Activated B cell treated with CpG ODN at 0.5 μM for 24 hours (primary cell): ENCODE measurements around the gene CISD1. TPM values are rescaled to one million over a fixed set of nuclear protein-coding genes. Genes with fewer than 3 reads are reported as not detected.

Experiments
- ATAC-seq: fragments of 200-7000 bp; cut with Tn5 transposase; one replicate; pipeline ENCODE4 v1.10.0; 2021; ENCODE audit warnings: low read depth, mild to moderate bottlenecking, moderate library complexity
- CTCF ChIA-PET: fragments of 350-600 bp; sonication (Branson Sonifier 250); formaldehyde crosslinking; loops from one replicate; lab custom pipeline; 2021; ENCODE audit warnings: antibody characterized with exemption; lab: Charles Lee
- POLR2A ChIA-PET: fragments of 350-600 bp; sonication (Branson Sonifier 250); formaldehyde crosslinking; loops from one replicate; lab custom pipeline; 2021; ENCODE audit warnings: antibody characterized with exemption; lab: Charles Lee
- DNase-seq: peaks from one replicate; pipeline ENCODE4 v3.0.0; 2022
- H3K27ac Mint-ChIP-seq: one replicate; pipeline ENCODE4 v1.8.0; 2020; ENCODE audit warnings: mixed read lengths
- H3K27me3 Mint-ChIP-seq: one replicate; pipeline ENCODE4 v1.8.0; 2021; ENCODE audit warnings: mixed read lengths
- H3K36me3 Mint-ChIP-seq: one replicate; pipeline ENCODE4 v1.8.0; 2021; ENCODE audit warnings: low read depth, mixed read lengths
- H3K4me1 Mint-ChIP-seq: one replicate; pipeline ENCODE4 v1.8.0; 2021; ENCODE audit warnings: mixed read lengths
- H3K4me3 Mint-ChIP-seq: one replicate; pipeline ENCODE4 v1.8.0; 2020; ENCODE audit warnings: mild to moderate bottlenecking, mixed read lengths
- H3K9me3 Mint-ChIP-seq: one replicate; pipeline ENCODE4 v1.8.0; 2020; ENCODE audit warnings: mixed read lengths
- CTCF ChIP-seq: fragments of 200-600 bp; IDR thresholded peaks from one replicate; pipeline ENCODE4 v1.8.0; 2022; ENCODE audit warnings: antibody characterized with exemption, mild to moderate bottlenecking
- intact Hi-C: fragments of 100-400 bp; cut with micrococcal nuclease; formaldehyde crosslinking; loops from one replicate; pipeline ENCODE4 v1.15.1; 2024
- total RNA-seq: library from RNA; stranded (reverse); gene quantifications from 2 replicates; pipeline ENCODE4 v1.2.3, GENCODE V29; 2022

CISD1 gene
- total RNA-seq, 1 donor from 2014 or later = 16.7 TPM

GRCh38 chr10:58336242-58336641, 67.3 kb downstream of the CISD1 start:
- Mint-ChIP-seq H3K4me3 (peak overlapping the region; percentile 95), H3K9me3 (no peaks in the 10 kb centered on the region), H3K27ac (no peak overlapping the region), H3K36me3 (peaks cover 5% of the 10 kb centered on the region), H3K4me1 (peaks cover 42% of the 10 kb centered on the region), H3K27me3 (no peaks in the 10 kb centered on the region)
- no peak for TF ChIP-seq CTCF
- ChIA-PET POLR2A (interaction anchor here (1.3 to 1.5 kb wide), 3 partner anchors 15 to 68 kb away, joined by 4 to 6 read pairs (median 4); partner anchors contain the start of genes IPMK and TFAM), CTCF (interaction anchor here (1.0 to 1.1 kb wide), 2 partner anchors 36 to 48 kb away, joined by 3 to 5 read pairs; partner anchors contain the start of gene TFAM)
- ATAC-seq (no peak), DNase-seq (no peak)
- intact Hi-C loops = no loop called here

Other genes with a start within 250 kb of the CISD1 start
- 6.7 and 7.6 TPM in 2 replicates for gene IPMK, start 1.3 kb upstream of the CISD1 start, total RNA-seq
- 13.3 and 15.0 TPM in 2 replicates for gene UBE2D1, start 65.8 kb downstream of the CISD1 start, total RNA-seq
- gene TFAM, start 116.2 kb downstream of the CISD1 start, total RNA-seq = 59.5 and 60.2 TPM in 2 replicates
- gene BICC1, start 243.7 kb downstream of the CISD1 start, total RNA-seq = not detected in 2 replicates